HepG2 (cell line): ENCODE results near the gene ARHGDIA. TPM values are rescaled to one million over a fixed set of nuclear protein-coding genes. Genes with fewer than 3 reads are reported as not detected.

Source experiments
- CCAR2 ChIP-seq: fragments of 200-400 bp; formaldehyde crosslinking; optimal IDR thresholded peaks from 2 replicates; pipeline ENCODE3; 2018; ENCODE audit warnings: low read depth, mild to moderate bottlenecking, low read length, moderate library complexity
- EEA1 ChIP-seq: sonication (generic); formaldehyde crosslinking; IDR thresholded peaks from 2 replicates; pipeline ENCODE4 v1.5.1; 2020; ENCODE audit warnings: mild to moderate bottlenecking, missing genetic modification reagents, borderline replicate concordance
- EP300 ChIP-seq, 3 experiments: sonication (generic) in 1 of 3; formaldehyde crosslinking in 1 of 3; IDR thresholded peaks; 2 replicates each; pipeline versions ENCODE4 v1.5.1 to v1.6.1; 2011 to 2020; ENCODE audit warnings: low read depth in 2 of 3, low read length in 2 of 3, borderline replicate concordance in 1 of 3, improper control_type of control experiment in 1 of 3, mild to moderate bottlenecking in 1 of 3, missing genetic modification reagents in 1 of 3, moderate library complexity in 1 of 3
- FOXC1 ChIP-seq: sonication (generic); formaldehyde crosslinking; IDR thresholded peaks from 2 replicates; pipeline ENCODE4 v1.8.0; 2022; ENCODE audit warnings: mild to moderate bottlenecking, missing genetic modification reagents, borderline replicate concordance
- IRF9 ChIP-seq: sonication (generic); formaldehyde crosslinking; IDR thresholded peaks from 2 replicates; pipeline ENCODE4 v1.8.0; 2022; ENCODE audit warnings: missing genetic modification reagents, mild to moderate bottlenecking, borderline replicate concordance
- PAF1 ChIP-seq: IDR thresholded peaks from 2 replicates; pipeline ENCODE4 v1.6.1; 2016; ENCODE audit warnings: missing genetic modification reagents, missing compliant biosample characterization
- POLR2G ChIP-seq: fragments of 200-400 bp; formaldehyde crosslinking; IDR thresholded peaks from 2 replicates; pipeline ENCODE4 v1.6.1; 2018; ENCODE audit warnings: mild to moderate bottlenecking, low read depth, low read length, moderate library complexity
- RAD21 ChIP-seq: fragments of 450-650 bp; formaldehyde crosslinking; IDR thresholded peaks from 2 replicates; pipeline ENCODE4 v1.5.0; 2020; ENCODE audit warnings: mild to moderate bottlenecking
- TCF12 ChIP-seq, 2 experiments: fragments of 450-650 bp in 1 of 2; sonication (generic) in 1 of 2; formaldehyde crosslinking in 1 of 2; IDR thresholded peaks; 2 replicates each; pipeline versions ENCODE4 v1.6.1 to v1.8.0; 2017 to 2022; ENCODE audit warnings: antibody characterized with exemption in 1 of 2, mild to moderate bottlenecking in 1 of 2, missing genetic modification reagents in 1 of 2, moderate library complexity in 1 of 2
- ZBTB38 ChIP-seq: sonication (generic); formaldehyde crosslinking; IDR thresholded peaks from 2 replicates; pipeline ENCODE4 v1.5.1; 2020; ENCODE audit warnings: mild to moderate bottlenecking, missing genetic modification reagents
- ZBTB42 ChIP-seq: sonication (generic); formaldehyde crosslinking; IDR thresholded peaks from 2 replicates; pipeline ENCODE4 v1.5.0; 2020; ENCODE audit warnings: mild to moderate bottlenecking, missing genetic modification reagents
- ZNF263 ChIP-seq: sonication (generic); formaldehyde crosslinking; IDR thresholded peaks from 2 replicates; pipeline ENCODE4 v1.4.0; 2020; ENCODE audit warnings: missing genetic modification reagents
- ZNF44 ChIP-seq: sonication (generic); formaldehyde crosslinking; IDR thresholded peaks from 2 replicates; pipeline ENCODE4 v1.5.1; 2020; ENCODE audit warnings: mild to moderate bottlenecking, missing genetic modification reagents
- ZNF451 ChIP-seq: sonication (generic); formaldehyde crosslinking; IDR thresholded peaks from 2 replicates; pipeline ENCODE4 v1.5.0; 2020; ENCODE audit warnings: mild to moderate bottlenecking, missing genetic modification reagents
- ZNF768 ChIP-seq: sonication (generic); formaldehyde crosslinking; IDR thresholded peaks from 2 replicates; pipeline ENCODE4 v1.4.0; 2020; ENCODE audit warnings: missing genetic modification reagents
- ZNF850 ChIP-seq: sonication (generic); formaldehyde crosslinking; conservative IDR thresholded peaks from 2 replicates; pipeline ENCODE4 v1.9.0; 2021; ENCODE audit warnings: mild to moderate bottlenecking, missing genetic modification reagents
- ZSCAN22 ChIP-seq: sonication (generic); formaldehyde crosslinking; IDR thresholded peaks from 2 replicates; pipeline ENCODE4 v1.4.0; 2020; ENCODE audit warnings: mild to moderate bottlenecking, missing genetic modification reagents
- polyA plus RNA-seq, 8 experiments: library from polyadenylated mRNA; depleted of rRNA in 3 of 8; stranded (reverse) in 7 of 8; unstranded in 1 of 8; fragments of >200 nt; fragmentation: Illumina TruSeq in 4 of 8; extraction: Trizol in 4 of 8; gene quantifications; 2 replicates each; pipeline versions ENCODE4 v1.2.1 to v1.2.3, GENCODE V29; 2011 to 2016; ENCODE audit warnings: low read depth in 4 of 8, missing spikeins in 1 of 8, mixed read lengths in 1 of 8; ENCODE audit not compliant: insufficient read depth in 1 of 8
- total RNA-seq, 5 experiments: library from RNA; depleted of rRNA; stranded (reverse); fragments of >200 nt; fragmentation: Illumina TruSeq; extraction: Trizol; gene quantifications; 2 replicates each; pipeline ENCODE4 v1.2.3, GENCODE V29; 2016; ENCODE audit warnings: low read depth in 1 of 5

Gene ARHGDIA
- total and polyA plus RNA-seq, 2 of the 13 experiments (the other 11 are each of a cell fraction or from before 2014, with no cell fraction given): 40.0 to 64.0 TPM

GRCh38 chr17:81863833-81864768 is 7.0 kb downstream of the ARHGDIA start (continued):
- TF ChIP-seq IRF9 (CRISPR knock-in tag): peak; percentile 46; the same call in 1 of the 2 replicates
- no peak for TF ChIP-seq TCF12 (IDR thresholded peaks at IDR 0.05)
- peak; percentile 32; the same call in 1 of the 2 replicates for TF ChIP-seq TCF12 (CRISPR knock-in tag; IDR thresholded peaks at IDR 0.05)
- TF ChIP-seq ZNF768 (CRISPR knock-in tag): 0 out of 2 replicates have a peak, but pooled peaks have one; percentile 2
- 0 out of 2 replicates have a peak, but pooled peaks have one; percentile 41 for TF ChIP-seq ZNF451 (CRISPR knock-in tag)
- peak; percentile 29; the same call in 1 of the 2 replicates for TF ChIP-seq ZNF44 (CRISPR knock-in tag)
- TF ChIP-seq ZNF850 (CRISPR knock-in tag): no peak
- no peak for TF ChIP-seq CCAR2
- TF ChIP-seq EEA1 (CRISPR knock-in tag): 0 out of 2 replicates have a peak, but pooled peaks have one; percentile 36
- TF ChIP-seq ZSCAN22: peak; percentile 83
- peak; percentile 31; the same call in 1 of the 2 replicates for TF ChIP-seq ZNF263 (CRISPR knock-in tag)
- TF ChIP-seq POLR2G: peak; percentile 31; the same call in 1 of the 2 replicates
- peak; percentile 25; the same call in 1 of the 2 replicates for TF ChIP-seq RAD21 (CRISPR knock-in tag)
- TF ChIP-seq EP300 (IDR thresholded peaks at IDR 0.05; ENCODE audit: low read depth in 2 of 2, low read length in 2 of 2): no peak
- TF ChIP-seq EP300 (CRISPR knock-in tag; IDR thresholded peaks at IDR 0.05; ENCODE audit: borderline replicate concordance): 0 out of 2 replicates have a peak, but pooled peaks have one; percentile 13
- no peak for TF ChIP-seq ZBTB42 (CRISPR knock-in tag)
- TF ChIP-seq ZBTB38: peak; percentile 71; the same call in 1 of the 2 replicates
- peak; percentile 63 for TF ChIP-seq PAF1 (CRISPR knock-in tag)
- TF ChIP-seq FOXC1 (CRISPR knock-in tag): no peak
